Activated naive CD4-positive, alpha-beta T cell (primary cell): ENCODE data around the gene ELOVL5.
"Not testable (repeated sequence)": the region's sequence is repeated elsewhere in the genome, so short reads cannot be mapped to it uniquely, and the experiment has no call there.

Source experiments
- DNase-seq, 4 experiments: peaks; one replicate each; lab custom pipeline; 2025; lab: John Stamatoyannopoulos, UW

The ELOVL5 gene

DNA sequence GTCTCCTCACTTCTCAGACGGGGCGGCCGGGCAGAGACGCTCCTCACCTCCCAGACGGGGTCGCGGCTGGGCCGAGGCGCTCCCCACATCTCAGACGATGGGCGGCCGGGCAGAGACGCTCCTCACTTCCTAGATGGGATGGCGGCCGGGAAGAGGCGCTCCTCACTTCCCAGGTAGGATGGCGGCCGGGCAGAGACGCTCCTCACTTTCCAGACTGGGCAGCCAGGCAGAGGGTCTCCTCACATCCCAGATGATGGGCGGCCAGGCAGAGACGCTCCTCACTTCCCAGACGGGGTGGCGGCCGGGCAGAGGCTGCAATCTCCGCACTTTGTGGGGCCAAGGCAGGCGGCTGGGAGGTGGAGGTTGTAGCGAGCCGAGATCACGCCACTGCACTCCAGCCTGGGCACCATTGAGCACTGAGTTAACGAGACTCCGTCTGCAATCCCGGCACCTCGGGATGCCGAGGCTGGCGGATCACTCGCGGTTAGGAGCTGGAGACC is 43.2 kb downstream of the ELOVL5 start:
- not testable (repeated sequence) for DNase-seq

DNA sequence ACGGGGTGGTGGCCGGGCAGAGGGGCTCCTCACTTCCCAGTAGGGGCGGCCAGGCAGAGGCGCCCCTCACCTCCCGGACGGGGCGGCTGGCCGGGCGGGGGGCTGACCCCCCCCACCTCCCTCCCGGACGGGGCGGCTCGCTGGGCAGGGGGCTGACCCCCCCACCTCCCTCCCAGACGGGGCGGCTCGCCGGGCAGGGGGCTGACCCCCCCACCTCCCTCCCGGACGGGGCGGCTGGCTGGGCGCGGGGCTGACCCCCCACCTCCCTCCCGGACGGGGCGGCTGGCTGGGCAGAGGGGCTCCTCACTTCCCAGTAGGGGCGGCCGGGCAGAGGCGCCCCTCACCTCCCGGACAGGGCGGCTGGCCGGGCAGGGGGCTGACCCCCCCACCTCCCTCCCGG is 43.8 kb downstream of the ELOVL5 start:
- DNase-seq: not testable (repeated sequence)

DNA sequence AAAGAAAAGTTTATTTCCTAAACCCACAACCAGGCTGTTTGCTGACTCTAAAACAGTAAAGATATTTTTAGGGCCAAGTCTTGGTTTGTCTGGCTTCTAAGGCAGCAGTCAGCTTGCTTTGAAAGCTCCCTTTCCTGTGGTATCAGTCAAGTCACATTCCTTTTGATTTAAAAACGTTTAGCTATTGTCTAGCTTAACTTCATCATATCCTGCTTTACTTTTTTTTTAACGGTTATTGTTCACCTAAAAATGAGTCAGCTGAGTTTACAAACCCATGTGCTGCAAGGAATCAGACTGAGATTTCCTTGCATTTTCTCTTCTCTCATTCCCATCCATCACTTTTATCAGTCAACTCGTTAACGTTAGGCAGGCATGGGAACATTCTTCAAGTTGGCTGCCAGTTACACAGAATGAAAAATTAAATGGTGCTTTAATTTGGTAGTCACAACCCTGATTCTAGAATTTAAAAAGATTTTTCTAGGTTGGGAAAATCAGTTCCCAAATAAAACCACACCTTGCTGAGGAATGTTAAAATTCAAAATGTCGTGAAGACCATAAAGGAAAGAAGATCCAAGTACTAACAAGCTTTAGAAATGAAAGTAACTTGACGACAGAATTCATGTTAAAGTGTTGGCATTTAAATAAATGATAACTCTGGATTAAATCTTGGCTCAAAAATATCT is 45.9 kb downstream of the ELOVL5 start:
- no peak for DNase-seq

DNA sequence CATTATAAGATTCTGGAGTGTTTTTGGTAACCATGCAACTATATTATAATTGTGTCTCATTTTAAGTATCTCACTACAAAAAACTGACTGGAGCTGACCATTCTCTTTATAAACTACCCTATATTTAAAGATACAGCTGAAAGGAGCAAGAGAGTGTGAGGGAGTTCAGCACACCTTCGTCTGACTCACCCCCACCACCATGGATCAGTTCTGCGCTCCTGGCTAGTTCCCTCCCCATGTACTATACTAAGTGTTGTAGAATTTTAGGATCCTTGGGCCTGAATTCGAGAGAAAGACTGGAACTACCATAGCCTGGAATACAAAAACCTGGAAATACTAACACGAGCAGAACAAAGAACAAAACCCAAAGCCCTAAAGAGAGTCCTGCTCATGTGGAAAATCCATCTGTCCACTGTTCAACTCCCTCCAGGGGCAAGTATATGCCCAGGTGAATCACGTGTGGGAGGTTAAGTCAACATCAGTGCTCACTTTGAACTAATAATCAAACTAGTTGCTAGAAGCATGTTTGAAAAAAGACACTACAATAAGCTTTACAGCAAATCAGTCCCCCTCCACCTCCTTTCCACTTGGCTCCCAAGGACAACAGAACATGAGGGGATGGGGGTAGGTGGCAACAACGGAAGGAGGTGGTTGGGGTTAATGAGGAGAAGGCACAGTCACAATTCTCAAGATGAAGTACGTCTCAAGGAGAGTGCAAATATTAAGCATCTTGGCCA is 46.8 kb downstream of the ELOVL5 start:
- no peak for DNase-seq

DNA sequence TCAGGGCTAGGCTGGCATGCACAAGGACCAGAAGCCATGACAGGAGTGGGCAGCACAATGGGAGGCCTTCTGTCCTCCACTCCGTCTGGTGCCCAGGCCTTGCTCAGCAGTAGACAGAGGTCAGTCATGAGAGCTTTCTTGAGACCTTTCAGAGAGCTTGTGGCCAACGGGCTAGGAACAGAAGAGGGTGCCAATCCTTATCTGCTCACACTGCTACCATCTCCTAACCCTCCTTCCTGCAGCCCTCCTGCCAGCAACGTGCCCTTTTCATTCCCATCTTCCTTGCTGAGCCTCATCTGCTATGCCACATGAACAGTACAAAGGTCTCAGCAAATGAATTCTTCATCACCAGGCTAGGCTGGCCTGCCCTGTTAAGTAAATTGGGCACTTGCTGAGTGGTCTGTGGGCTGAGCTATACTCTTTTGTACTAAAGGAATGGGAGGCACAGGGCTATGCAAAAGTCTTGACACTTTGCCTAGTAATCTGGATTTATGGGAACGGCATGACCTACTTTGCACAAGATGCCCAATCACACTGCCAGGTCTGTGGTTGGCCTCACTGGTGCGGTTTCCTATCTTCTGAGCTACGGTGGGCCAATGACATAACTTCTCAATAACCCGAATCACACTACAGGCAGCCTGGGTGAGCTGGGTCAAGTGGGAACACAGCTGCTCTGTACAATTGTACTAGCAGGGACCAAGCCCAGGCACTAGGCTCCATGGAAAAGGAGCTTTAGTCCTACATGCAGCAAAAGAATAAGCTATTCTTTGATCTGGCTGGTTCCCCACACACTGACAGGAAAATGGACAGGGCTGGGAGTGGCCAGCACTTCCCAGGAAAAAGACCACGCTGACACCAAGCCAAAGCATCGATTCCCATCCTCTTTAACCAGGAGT is 47.8 kb downstream of the ELOVL5 start:
- no peak for DNase-seq

DNA sequence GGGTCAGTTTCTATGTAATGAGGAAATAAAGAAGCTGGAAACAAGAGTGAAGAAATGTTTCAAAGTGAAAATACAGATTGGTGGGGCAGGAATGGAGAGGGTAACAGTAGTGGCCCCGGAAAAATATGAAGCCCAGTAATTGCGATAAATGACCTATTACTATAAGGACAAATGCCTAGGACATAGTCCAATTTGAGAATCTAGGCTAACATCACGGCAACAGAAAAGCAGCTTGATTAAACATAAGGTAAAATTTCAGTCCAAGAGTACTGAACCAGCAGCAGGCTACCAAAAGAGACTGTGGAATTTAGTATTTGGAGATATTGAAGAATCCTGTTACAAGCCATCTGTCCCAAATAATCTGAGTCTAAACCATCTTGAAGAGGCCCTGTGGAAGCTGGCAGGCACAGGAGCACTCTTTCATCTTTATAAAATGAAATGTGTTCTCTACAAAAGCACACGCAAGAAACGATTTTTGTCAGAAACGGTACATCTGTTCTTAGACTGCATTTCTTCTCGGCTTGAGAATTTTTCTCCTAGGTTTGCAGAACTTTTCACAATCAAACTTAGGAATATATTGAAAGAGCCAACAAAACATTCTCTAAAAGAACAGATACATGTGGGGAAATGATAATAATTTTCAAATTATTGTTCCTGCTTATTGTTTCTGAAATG is 49.3 kb downstream of the ELOVL5 start:
- no peak for DNase-seq

DNA sequence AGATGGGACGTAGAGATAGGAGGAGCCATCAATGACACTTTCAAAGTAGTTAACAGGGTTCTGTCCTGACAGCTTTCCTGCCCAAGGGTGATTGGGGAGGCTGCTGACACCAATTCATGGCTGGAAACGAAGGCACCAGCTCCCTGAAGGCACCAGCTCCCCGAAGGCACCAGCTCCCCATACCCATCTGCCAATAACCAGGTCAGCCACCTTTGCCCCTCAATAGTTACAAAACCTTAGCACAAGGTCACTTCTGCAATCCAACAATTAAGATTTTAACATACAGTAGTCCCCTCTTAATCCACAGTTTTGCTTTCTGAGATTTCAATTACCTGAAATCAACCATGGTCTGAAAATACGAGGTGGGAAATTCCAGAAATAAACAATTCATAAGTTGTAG is 51.7 kb downstream of the ELOVL5 start:
- no peak for DNase-seq

DNA sequence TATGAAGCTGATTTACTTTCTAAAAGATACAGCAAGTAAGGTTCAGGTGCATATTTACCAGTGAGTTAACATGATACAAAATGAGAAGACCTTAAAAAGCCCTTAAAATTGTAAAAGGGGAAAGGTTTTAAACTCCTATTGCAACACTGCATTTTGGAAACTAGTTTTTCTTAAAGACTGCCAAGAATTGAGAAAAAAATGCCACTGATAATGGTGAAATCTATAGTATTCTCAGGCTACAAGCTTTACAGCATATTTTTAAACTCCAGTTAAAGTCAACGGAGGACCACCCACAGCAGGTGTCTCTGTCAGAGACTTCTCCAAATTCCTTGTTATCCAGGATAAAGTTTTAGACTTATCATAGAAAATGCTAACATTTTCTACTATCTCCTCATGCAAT is 53.6 kb downstream of the ELOVL5 start:
- DNase-seq: no peak

DNA sequence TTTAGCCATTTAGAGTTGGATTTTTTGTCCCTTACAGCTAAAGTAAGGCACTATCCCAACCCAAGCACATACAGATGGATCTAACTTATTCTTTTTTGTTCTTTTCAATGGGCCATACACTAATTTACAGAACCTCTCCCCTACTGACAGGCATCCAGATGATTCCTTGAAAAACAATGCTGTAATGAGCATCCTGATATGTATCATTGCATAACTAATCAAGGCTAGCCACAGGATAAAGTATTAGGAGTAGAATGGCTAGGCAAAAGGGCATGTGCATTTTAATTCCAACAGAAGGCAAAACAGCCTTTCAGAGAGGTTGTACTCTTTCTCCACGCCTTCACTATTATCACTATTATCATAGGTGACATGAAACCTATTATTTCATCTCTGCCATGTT is 54.1 kb downstream of the ELOVL5 start:
- no peak for DNase-seq

DNA sequence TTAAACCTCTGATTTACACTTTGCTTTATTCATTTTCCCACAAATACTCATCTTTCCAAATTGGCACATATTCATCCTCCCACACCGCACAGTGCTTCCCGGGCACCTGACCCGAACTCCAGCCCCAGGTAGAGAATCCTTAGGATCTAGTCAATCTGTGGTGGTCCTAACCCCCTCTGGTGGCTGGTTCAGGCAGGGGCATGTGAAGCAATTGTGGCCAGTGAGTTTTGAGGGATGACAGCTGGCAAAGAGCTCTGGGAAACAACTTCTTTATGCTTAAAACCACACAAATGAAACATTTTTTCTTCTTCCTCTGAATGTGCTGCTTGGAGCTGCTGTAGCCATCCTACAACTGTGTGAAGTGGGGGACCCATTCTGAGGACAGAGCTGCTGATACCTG is 54.7 kb downstream of the ELOVL5 start:
- no peak for DNase-seq

DNA sequence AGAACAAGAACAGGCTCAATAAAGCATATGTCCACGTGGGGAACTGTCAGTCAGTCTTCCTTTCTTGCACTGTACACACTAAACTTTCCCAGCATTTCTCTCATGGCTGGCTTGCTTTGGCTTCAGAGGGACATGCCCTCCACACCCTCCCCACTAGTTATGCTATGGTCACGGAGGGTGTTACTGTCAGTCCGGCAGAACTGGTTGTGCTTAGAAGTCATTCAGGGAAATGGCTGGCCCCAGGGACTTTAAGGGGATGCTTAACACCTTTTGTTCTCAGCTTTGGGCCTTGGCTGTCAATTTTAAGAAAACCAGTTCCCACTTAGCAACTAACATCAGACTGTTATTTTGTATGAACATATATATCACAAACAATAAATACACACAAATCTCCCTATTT is 55.1 kb downstream of the ELOVL5 start:
- no peak for DNase-seq

DNA sequence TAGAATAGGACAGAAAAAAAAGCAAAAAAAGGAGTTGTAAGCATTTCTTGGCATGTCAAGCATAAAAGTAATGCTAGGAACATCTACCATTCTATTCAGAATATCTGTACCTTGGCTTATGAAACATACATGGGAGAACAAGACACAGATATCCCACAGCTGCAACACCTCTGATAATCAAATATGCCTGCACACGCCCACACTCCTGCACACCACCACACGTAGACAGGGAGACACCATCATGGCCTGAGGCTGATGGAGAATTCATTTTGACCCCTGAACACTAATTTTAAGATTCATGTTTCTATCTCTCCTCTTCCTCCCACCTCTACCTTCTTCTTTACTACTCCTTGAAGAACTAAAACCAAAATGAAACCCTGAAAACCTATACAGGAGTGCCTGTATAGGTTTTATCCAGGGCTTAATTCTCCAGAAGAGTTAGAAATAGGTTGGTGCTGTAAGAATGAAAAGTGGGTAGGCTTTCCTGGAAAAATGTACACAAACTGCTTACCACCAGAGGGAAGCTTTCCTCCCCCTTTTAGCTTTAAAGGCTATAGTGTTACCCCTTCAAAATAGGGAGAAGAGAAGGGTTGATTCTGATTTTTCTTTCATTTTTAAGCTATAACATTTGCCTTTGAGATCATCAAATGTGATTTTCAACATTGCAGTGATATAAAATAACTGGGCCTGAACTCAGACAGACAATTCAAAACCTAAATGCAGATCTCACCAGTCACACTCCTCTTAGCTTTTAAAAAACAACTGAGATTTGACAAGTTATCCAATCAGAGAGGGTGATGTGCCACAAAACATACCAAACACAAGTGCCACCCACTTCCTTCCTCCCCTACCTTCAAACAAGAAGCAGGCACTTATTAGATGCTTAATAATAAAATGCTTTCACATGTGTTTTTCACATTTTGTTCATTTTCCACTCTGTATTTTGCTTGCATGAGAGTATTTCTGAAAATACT is 57.9 kb downstream of the ELOVL5 start:
- DNase-seq: no peak

DNA sequence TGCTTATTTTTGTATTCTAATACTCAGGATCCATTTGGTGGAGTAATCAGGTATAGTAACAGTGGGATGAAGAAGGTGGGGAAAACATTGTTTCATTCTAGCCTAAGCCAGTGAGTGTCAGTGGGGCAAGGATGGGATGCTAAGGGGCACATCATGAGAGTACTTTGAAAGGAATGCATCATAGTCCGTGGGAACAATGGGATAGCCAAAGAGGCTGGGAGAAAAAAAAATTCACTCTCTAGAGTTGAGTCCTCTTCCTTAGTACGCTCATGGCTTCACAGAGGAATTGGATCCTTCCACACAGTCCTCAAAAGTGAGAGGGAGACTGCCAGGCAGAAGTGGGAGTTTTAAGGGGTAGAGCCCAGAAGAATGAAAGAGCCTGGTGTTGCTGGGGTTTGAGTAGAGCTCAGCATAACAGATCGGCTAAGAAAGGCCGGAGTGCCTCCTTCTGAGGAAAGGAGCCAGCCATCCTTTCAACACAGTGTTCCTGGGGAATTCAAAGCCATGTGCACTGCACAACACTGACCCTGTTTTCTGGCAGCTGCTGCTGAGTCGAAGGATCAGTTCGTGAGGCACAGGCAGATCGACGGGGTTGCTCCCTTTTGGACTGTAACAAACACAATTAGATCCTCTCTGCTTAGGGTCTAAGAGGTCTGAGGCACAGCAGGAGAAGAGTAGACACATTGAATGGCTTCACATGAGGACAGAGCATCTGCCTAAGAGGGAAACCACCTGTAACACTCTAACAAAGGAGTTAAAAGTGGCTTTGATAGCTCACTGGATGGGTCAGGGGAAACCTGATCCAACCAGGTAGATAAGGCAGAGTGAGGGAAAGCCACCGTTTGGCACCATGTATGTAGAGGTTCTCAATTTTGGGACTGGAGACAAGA is 61.2 kb downstream of the ELOVL5 start:
- no peak for DNase-seq

DNA sequence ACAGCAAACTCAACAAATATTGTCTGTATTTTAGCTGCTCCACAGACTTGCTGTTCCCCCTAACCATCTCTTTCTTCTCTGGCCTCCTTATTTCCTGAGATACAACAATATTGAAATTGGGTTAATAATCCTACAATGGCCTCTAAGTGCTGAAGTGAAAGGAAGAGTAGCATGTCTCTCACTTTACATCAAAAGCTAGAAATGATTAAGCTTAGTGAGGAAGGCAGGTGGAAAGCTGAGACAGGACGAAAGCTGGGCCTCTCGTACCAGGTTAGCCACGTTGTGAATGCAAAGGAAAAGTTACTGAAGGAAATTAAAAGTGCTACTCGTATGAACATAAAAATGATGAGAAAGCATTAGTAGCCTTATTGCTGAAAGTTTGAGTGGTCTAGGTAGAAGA is 63.8 kb downstream of the ELOVL5 start:
- no peak for DNase-seq

DNA sequence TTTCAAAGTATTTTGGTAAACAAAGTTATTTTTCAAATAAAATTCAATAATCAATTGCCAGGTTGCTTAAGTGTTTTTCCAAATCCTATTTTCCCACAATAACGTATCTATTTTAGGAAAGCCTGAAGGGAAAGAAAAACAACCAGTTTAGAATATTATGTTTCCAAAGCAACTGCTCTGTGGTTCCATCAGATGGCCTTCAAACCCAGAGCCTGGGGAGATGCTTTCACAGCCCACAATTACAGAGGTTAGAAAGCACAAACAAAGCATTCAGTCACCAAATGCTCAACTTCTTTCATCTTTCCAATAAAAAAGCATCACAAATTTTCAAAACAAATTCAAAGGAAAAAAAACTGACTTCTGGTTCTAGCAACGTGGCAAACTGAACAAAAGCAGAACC is 66.0 kb downstream of the ELOVL5 start:
- no peak for DNase-seq

DNA sequence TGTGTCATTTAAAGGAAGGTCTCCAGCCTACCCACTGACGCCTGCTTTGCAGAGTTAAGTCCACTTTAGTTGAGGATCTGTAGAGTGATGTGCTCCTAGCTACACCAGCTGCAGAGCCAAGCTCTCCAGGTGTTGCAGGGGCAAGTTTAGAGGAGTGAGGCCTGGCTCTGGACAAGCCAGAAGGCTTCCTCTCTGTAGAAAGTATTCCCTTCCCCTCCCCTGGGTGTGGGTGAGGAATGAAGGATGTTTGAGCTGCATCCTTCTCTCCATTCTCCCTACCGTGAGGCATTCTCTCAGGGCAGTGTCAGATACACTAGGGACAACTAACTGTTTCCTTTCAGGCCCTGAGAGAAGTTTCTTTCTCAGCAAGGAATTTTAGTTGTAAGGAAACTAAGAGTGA is 66.5 kb downstream of the ELOVL5 start:
- DNase-seq: no peak

DNA sequence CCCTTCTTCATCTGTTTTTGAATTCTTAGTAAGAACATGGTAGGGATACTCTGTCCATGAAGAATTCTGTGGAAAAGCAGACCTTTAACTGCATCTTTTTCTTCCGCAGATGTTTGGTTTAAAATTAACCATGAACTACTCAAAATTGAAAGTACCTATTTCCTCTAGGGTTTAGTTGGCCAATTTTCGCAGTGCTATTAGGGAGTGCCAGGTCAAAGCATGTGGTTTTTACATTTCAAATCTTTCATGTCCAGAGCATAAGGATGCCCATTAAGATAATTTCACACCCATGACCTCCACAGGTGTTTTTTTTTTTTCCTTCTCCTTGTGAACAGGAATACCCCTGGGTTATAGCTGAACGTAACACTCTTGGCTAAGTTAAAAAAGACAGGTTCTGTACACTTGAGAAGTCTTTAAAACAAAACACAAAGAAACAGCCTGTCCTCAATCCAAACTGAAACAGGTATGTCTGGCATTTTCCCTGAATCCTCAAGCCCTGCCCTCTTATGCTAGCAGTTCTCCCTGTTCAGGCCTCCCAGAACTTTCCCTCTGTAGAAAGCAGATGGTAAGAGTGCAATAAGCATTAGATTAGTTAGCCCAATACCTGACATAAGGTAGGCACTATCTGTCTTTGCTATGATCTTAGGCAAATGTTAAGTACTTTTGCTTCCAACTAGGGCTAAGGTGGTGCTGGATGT is 67.1 kb downstream of the ELOVL5 start:
- DNase-seq: no peak

DNA sequence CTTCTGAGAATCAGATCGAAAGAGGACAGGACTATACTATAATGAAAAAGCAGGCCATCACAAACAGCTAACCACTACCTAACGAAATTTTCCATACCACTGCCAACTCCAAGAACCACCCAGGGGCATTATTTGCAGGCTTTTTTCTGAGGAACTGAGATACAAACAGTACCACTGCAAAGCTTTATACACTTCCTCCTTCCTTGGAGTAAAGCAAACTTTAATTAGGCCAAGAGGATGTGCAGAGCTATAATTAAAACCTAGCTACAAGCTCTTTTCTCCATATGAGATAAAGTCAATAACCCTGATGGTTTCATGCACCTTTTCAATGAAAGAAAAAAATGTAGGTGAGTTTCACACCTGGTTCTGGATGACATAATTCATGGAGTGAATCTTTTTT is 68.5 kb downstream of the ELOVL5 start:
- DNase-seq: no peak

DNA sequence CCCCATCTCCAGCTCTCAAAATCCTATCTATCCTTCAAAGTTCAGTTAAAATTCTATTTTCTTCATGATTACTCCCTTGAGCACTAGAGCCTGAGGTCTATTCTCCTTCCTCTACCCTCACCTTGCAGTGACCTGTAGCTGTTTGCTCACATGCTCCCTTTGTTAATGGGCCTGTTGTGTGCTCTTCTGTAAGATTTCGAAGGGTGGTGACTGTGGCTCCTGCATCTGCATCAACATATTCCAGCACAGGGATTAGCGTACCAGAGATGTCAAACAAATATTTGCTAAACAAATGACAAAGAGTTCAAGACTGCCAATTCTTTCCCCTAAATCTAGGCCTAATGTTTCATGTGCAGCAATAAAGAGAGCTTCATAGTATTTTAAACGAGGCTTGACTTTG is 69.5 kb downstream of the ELOVL5 start:
- no peak for DNase-seq
